Measurements from ENCODE around the gene GAMT. TPM values are rescaled to one million over a fixed set of nuclear protein-coding genes. Genes with fewer than 3 reads are reported as not detected.
"Not testable (repeated sequence)": the region's sequence is repeated elsewhere in the genome, so short reads cannot be mapped to it uniquely, and the experiment has no call there.

Gene GAMT
- 13.7 and 15.2 TPM in 2 replicates for total RNA-seq (2014; rRNA removed; shearing (Covaris generic))

- DNase-seq: peak; percentile 37 to 56
- H3K27ac ChIP-seq: no peak within 1 kb of the TSS
- H3K4me3 ChIP-seq: peak within 1 kb of the TSS; percentile 58
- H3K27me3 ChIP-seq: peaks cover 6% of the 10 kb centered on the region; the same call in 1 of the 2 replicates
- peaks cover 2% of the 10 kb centered on the region; the same call in 1 of the 2 replicates for H3K4me1 ChIP-seq
- H3K36me3 ChIP-seq: no peaks in the 10 kb centered on the region
- no peaks in the 10 kb centered on the region for H3K9me3 ChIP-seq (replicated peaks)
These were observed at the start of gene GAMT for GRCh38 chr19:1401138-1401888. Gene GAMT (minus strand): TSS chr19:1401542. CDS start chr19:1401476, 66 bp downstream.

DNA sequence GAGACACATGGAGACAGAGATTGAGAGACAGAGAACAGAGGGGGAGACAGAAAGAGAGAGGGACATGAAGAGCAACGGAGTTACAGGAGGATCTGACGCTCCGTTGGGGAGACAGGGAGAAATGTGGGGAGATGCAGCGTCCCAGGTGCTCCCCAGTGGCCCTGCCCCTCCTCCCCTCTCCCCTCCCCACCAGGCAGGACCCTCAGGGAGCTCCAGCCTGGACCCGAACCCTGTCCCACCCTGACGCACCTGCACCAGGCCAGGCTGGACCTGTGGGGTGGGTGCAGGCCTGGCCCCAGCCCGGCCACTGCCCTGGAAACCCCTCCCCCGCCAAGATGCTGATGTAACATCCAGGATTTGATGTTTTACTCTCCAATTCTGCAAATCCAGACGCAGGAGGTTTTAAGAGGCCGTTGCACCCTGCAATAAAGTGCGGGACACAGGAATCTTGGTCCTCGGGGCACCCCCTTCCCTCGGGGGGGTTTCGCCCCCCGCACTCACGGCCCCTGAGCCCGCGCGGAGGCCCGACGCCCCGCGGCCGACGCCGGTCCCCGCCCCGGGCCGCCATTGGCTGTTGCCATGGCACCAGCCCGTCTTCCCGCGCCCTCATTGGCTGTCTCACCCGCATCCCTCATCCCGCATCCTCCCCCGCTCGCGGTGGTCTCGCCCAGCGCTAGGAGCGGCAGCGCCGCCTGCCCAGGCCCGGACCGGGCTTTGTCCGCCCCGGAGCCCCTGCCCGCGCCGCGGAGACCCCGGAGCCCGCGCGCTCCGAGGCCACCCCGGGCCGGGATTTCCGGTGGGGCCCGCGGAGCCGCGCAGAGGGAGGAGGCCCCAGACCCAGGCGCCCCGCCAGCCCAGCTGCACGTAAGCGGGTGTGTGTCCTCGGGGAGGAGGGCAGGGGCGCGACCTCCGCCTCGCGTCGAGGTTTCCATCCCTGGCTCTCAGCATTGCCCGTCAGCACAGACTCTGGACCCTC is 48.4 kb upstream of the GAMT start, which contains the start of gene APC2:
TSS of gene APC2 (plus strand) at position 655 of the 976 bp plus-strand sequence. CDS start 2,881 bp downstream, outside the sequence.
- Histone ChIP-seq H3K9me3 (replicated peaks) (no peaks in the 10 kb centered on the region), H3K27ac (no peak within 1 kb of the TSS), H3K4me1 (peaks cover 17% of the 10 kb centered on the region; the same call in 1 of the 2 replicates), H3K27me3 (peaks cover 17% of the 10 kb centered on the region), H3K36me3 (no peaks in the 10 kb centered on the region), H3K4me3 (peak within 1 kb of the TSS; percentile 36)
- peak; percentile 74 to 75 for DNase-seq

DNA sequence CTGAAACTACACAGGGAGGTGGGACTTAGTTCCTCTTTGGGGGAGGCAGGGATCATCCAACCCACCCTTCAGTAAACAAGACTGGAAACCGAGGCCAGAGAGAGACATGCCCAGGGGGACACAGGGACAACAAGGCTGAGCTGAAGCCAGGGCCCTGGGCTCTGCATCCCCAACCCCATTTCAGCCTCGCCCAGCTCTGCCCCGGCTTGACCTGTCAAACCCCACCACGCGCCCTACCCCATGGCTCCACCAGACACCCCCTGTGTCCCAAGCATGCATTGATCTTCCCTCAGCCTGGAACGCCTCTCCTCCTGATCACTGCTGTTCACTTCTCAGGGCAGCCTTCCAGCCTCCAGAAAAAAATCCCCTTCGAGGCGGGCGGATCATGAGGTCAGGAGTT is 46.6 kb upstream of the GAMT start:
- Histone ChIP-seq H3K4me1 (peaks cover 9% of the 10 kb centered on the region; the same call in 1 of the 2 replicates), H3K27me3 (peaks cover 17% of the 10 kb centered on the region), H3K27ac (no peak overlapping the region), H3K9me3 (replicated peaks) (no peaks in the 10 kb centered on the region), H3K4me3 (no peak overlapping the region), H3K36me3 (peaks cover 5% of the 10 kb centered on the region)
- no peak for DNase-seq

DNA sequence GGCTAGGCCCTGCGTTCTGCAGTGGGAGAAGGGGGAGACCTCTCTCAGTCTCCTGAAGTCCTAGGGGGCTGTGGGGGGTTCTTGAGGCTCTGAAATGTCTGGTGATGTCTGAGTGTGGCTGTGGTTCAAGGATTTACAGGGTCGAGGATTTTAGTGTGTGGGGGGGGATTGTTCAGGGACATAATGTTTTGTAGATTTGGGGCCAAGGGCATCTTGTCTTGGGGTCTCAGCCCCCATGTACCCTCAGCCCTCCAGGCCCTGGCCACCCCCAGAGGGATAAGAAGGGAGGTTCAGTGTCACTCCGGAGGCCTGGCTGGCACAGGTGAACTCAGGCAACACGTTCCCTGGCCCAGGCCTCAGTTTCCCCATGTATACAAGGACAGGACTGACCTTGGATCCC is 46.2 kb upstream of the GAMT start:
- Histone ChIP-seq H3K4me1 (peaks cover 5% of the 10 kb centered on the region; the same call in 1 of the 2 replicates), H3K9me3 (replicated peaks) (no peaks in the 10 kb centered on the region), H3K27ac (no peak overlapping the region), H3K4me3 (no peak overlapping the region), H3K36me3 (peaks cover 10% of the 10 kb centered on the region), H3K27me3 (peaks cover 17% of the 10 kb centered on the region)
- DNase-seq: no peak

DNA sequence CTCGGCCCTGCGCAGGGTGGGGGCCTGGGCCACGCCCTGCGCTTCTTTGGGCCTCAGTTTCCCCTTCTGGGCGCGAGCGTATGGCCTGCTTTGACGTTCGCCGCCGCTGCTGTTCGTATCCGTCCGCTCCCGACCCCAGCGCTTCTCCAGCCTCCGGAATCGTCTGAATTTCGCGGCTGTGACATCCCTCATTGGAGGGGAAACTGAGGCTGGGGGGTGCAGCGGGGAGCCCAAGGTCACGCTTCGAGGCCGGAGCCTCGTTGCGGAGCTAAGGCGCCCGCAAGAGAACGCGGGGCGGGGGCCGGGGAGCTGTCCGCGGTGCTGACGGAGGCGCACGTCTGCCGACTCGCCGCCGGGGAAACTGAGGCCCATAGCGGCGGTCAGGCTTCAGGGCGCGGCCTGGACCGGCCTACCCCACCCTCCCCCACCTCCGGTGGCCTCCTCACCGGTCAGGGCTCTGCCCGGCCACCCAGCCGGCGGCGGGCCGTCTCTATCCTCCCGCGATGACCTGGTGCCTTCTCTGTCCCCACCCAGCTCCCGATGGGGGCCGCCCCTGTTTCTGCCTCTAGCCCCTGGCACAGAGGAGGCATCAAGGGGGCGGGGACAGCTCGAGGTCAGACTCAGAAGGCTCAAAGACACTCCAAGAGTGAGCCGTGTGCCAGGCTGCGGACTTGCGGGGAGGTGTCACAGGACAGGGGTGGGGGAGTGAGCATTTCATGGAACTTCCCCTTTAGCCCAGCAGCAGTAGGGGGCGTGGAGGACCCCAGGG is 45.6 kb upstream of the GAMT start:
- Histone ChIP-seq H3K27me3 (peaks cover 15% of the 10 kb centered on the region), H3K36me3 (peaks cover 16% of the 10 kb centered on the region), H3K4me3 (no peak overlapping the region), H3K9me3 (replicated peaks) (no peaks in the 10 kb centered on the region), H3K4me1 (no peaks in the 10 kb centered on the region), H3K27ac (no peak overlapping the region)
- no peak for DNase-seq

- Histone ChIP-seq H3K4me1 (no peaks in the 10 kb centered on the region), H3K9me3 (replicated peaks) (no peaks in the 10 kb centered on the region), H3K27me3 (peaks cover 9% of the 10 kb centered on the region; the same call in 1 of the 2 replicates), H3K36me3 (peaks cover 22% of the 10 kb centered on the region), H3K27ac (no peak overlapping the region), H3K4me3 (no peak overlapping the region)
- no peak for DNase-seq
These were observed 44.8 kb upstream of the GAMT start for GRCh38 chr19:1445932-1446712.

- H3K27me3 ChIP-seq: peaks cover 1% of the 10 kb centered on the region; the same call in 1 of the 2 replicates
- no peak overlapping the region for H3K27ac ChIP-seq
- no peaks in the 10 kb centered on the region for H3K9me3 ChIP-seq (replicated peaks)
- no peaks in the 10 kb centered on the region for H3K4me1 ChIP-seq
- peak in 1 of 2 experiments; percentile 53 for DNase-seq
- no peak overlapping the region for H3K4me3 ChIP-seq
- peaks cover 30% of the 10 kb centered on the region for H3K36me3 ChIP-seq
These were observed 44.0 kb upstream of the GAMT start for GRCh38 chr19:1445185-1445931.

GRCh38 chr19:1441677-1442438 is 40.5 kb upstream of the GAMT start:
- H3K36me3 ChIP-seq: peaks cover 44% of the 10 kb centered on the region
- H3K27ac ChIP-seq: no peak overlapping the region
- no peak for DNase-seq
- no peak overlapping the region for H3K4me3 ChIP-seq
- H3K4me1 ChIP-seq: peaks cover 3% of the 10 kb centered on the region; the same call in 1 of the 2 replicates
- no peaks in the 10 kb centered on the region for H3K9me3 ChIP-seq (replicated peaks)
- H3K27me3 ChIP-seq: no peaks in the 10 kb centered on the region

DNA sequence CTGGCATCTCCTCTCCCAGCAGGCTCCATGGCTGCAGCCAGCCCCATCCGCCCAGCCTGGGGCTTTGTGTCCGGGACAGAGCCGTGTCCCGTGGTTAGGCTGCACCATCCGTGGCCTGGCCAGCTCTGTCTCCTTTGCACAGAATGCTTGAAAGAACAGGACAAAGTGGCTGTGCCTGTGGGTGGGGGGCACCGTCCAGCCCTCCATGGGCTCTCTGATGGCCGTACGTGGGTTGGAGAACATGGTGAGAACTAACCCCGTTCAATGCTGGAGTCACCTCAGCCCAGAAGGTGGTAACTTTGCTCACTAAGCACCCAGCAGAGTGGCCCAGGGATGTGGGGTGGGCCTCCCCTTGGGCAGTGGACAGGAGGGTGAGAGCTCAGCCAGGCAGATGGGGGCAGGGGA is 39.7 kb upstream of the GAMT start:
- H3K36me3 ChIP-seq: peaks cover 44% of the 10 kb centered on the region

GRCh38 chr19:1440418-1440801 is 39.1 kb upstream of the GAMT start:
- peaks cover 3% of the 10 kb centered on the region; the same call in 1 of the 2 replicates for H3K4me1 ChIP-seq
- no peak overlapping the region for H3K27ac ChIP-seq
- H3K9me3 ChIP-seq (replicated peaks): no peaks in the 10 kb centered on the region
- no peaks in the 10 kb centered on the region for H3K27me3 ChIP-seq
- no peak overlapping the region for H3K4me3 ChIP-seq
- peaks cover 44% of the 10 kb centered on the region for H3K36me3 ChIP-seq
- DNase-seq: no peak

More for the DNA sequence above, 39.7 kb upstream of the GAMT start:
- Histone ChIP-seq H3K27me3 (no peaks in the 10 kb centered on the region), H3K4me3 (no peak overlapping the region), H3K27ac (no peak overlapping the region), H3K9me3 (replicated peaks) (no peaks in the 10 kb centered on the region), H3K4me1 (peaks cover 3% of the 10 kb centered on the region; the same call in 1 of the 2 replicates)
- no peak for DNase-seq

DNA sequence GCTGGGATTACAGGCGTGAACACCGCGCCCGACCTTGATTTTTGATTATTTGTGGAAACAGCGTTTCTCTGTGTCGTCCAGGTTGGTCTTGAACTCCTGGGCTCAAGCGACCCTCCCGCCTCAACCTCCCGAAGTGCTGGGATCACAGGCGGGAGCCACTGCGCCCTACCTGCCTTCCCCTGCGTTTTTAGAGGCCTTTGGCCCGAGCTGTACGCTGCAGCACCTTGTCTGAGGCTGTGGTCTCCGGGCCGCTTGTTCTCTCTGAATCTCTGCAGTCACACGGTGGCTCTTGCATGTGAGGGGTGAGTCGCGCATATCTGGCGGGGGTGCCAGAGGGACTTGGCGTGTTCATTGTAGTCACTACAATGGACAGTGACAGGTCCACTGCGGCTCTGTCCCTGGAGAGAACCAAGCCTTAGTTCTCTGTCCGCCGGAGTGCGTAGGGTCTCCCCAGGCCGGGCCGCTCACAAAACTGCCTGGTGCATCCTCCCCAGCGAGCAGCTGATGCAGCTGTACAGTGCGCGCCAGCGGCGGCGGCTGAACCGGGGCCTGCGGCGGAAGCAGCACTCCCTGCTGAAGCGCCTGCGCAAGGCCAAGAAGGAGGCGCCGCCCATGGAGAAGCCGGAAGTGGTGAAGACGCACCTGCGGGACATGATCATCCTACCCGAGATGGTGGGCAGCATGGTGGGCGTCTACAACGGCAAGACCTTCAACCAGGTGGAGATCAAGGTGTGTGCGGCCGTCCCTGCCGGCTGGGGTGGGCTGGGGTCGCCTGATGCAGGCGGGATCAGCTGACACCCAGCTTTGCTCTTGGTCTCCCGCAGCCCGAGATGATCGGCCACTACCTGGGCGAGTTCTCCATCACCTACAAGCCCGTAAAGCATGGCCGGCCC is 38.4 kb upstream of the GAMT start:
- not testable (repeated sequence) for H3K4me1 ChIP-seq; H3K9me3 ChIP-seq (replicated peaks); DNase-seq; H3K27me3 ChIP-seq
- peaks cover 44% of the 10 kb centered on the region for H3K36me3 ChIP-seq
- peak overlapping the region; percentile 93; the same call in 1 of the 2 replicates for H3K27ac ChIP-seq
- peak overlapping the region; percentile 90 for H3K4me3 ChIP-seq
